NCI-H1105 treated with DMSO at 0.1 percent for 48 hours (cell line): ENCODE measurements around the gene SSX1.
"Not testable (repeated sequence)": the region's sequence is repeated elsewhere in the genome, so short reads cannot be mapped to it uniquely, and the experiment has no call there.

Experiments used
- DNase-seq: peaks from one replicate; lab custom pipeline; 2025; lab: John Stamatoyannopoulos, UW

SSX1 gene

GRCh38 chrX:48255062-48255796 is at the start of gene SSX1:
SSX1 (plus strand) TSS chrX:48255392; CDS start chrX:48257242, 1,850 bp downstream.
- DNase-seq, result not testable (repeated sequence)

GRCh38 chrX:48214341-48214740 is 40.9 kb upstream of the SSX1 start:
- DNase-seq, result not testable (repeated sequence)

GRCh38 chrX:48224196-48224595 is 31.0 kb upstream of the SSX1 start:
- DNase-seq, result not testable (repeated sequence)

- not testable (repeated sequence) for DNase-seq
These were observed 2.2 kb upstream of the SSX1 start for GRCh38 chrX:48252945-48253344.

GRCh38 chrX:48274365-48274764 is 19.2 kb downstream of the SSX1 start:
- DNase-seq, result not testable (repeated sequence)

- no peak for DNase-seq
These were observed 23.8 kb downstream of the SSX1 start for GRCh38 chrX:48278958-48279357.

GRCh38 chrX:48280729-48281128 is 25.5 kb downstream of the SSX1 start:
- DNase-seq, result not testable (repeated sequence)

- no peak for DNase-seq
These were observed 51.0 kb downstream of the SSX1 start for GRCh38 chrX:48306175-48306574.

- DNase-seq, result not testable (repeated sequence)
These were observed 58.8 kb downstream of the SSX1 start for GRCh38 chrX:48313996-48314395.
